ENCODE results near the gene REN. TPM values are rescaled to one million over a fixed set of nuclear protein-coding genes. Genes with fewer than 3 reads are reported as not detected.

Gene REN
- total and polyA plus RNA-seq, 2 experiments from 2014 or later, result not detected

DNA sequence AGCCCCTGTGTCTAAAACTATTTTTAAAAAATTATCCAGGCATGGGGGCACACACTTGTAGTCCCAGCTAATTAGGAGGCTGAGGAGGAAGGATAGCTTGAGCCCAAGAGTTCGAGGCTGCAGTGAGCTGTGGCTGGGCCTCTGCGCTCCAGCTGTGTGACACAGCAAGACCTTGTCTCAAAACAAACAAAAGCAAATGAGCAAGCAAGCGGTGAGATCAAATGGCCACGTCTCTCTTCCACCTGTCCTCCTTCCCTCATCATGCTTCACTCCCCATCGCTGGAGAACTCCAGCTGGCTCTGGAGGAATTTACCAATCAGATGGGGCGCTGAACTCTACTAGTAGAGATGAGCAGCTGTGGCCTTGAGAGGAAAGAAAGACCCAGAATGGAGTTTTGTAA lies 14.0 kb upstream of the REN start:
- TF ChIP-seq ZNF331 (CRISPR knock-in tag; IDR thresholded peaks at IDR 0.05; ENCODE audit: low read depth) (no peak), NANOG (IDR thresholded peaks at IDR 0.05; ENCODE audit: borderline replicate concordance) (no peak), ZNF114 (CRISPR knock-in tag; IDR thresholded peaks at IDR 0.05) (no peak), STAT1 (IDR thresholded peaks at IDR 0.05; ENCODE audit: unreplicated experiment) (no peak), EZH2phosphoT487 (IDR thresholded peaks at IDR 0.05; ENCODE audit: unreplicated experiment) (no peak), EZH2 (IDR thresholded peaks at IDR 0.05; ENCODE audit: low read depth, unreplicated experiment) (no peak), JUNB (IDR thresholded peaks at IDR 0.05; ENCODE audit: unreplicated experiment) (no peak), CREB1 (CRISPR knock-in tag; IDR thresholded peaks at IDR 0.05; ENCODE audit: low read depth) (no peak), POLR2AphosphoS5 (IDR thresholded peaks at IDR 0.05; ENCODE audit: low read depth) (no peak)
- TF ChIP-seq, protein P1, sequence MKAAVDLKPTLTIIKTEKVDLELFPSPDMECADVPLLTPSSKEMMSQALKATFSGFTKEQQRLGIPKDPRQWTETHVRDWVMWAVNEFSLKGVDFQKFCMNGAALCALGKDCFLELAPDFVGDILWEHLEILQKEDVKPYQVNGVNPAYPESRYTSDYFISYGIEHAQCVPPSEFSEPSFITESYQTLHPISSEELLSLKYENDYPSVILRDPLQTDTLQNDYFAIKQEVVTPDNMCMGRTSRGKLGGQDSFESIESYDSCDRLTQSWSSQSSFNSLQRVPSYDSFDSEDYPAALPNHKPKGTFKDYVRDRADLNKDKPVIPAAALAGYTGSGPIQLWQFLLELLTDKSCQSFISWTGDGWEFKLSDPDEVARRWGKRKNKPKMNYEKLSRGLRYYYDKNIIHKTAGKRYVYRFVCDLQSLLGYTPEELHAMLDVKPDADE (IDR thresholded peaks at IDR 0.05), result no peak
- TF ChIP-seq, protein P2, sequence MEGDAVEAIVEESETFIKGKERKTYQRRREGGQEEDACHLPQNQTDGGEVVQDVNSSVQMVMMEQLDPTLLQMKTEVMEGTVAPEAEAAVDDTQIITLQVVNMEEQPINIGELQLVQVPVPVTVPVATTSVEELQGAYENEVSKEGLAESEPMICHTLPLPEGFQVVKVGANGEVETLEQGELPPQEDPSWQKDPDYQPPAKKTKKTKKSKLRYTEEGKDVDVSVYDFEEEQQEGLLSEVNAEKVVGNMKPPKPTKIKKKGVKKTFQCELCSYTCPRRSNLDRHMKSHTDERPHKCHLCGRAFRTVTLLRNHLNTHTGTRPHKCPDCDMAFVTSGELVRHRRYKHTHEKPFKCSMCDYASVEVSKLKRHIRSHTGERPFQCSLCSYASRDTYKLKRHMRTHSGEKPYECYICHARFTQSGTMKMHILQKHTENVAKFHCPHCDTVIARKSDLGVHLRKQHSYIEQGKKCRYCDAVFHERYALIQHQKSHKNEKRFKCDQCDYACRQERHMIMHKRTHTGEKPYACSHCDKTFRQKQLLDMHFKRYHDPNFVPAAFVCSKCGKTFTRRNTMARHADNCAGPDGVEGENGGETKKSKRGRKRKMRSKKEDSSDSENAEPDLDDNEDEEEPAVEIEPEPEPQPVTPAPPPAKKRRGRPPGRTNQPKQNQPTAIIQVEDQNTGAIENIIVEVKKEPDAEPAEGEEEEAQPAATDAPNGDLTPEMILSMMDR (conservative IDR thresholded peaks at IDR 0.05; ENCODE audit: low read depth in 2 of 2), result no peak
- TF ChIP-seq, protein P3, sequence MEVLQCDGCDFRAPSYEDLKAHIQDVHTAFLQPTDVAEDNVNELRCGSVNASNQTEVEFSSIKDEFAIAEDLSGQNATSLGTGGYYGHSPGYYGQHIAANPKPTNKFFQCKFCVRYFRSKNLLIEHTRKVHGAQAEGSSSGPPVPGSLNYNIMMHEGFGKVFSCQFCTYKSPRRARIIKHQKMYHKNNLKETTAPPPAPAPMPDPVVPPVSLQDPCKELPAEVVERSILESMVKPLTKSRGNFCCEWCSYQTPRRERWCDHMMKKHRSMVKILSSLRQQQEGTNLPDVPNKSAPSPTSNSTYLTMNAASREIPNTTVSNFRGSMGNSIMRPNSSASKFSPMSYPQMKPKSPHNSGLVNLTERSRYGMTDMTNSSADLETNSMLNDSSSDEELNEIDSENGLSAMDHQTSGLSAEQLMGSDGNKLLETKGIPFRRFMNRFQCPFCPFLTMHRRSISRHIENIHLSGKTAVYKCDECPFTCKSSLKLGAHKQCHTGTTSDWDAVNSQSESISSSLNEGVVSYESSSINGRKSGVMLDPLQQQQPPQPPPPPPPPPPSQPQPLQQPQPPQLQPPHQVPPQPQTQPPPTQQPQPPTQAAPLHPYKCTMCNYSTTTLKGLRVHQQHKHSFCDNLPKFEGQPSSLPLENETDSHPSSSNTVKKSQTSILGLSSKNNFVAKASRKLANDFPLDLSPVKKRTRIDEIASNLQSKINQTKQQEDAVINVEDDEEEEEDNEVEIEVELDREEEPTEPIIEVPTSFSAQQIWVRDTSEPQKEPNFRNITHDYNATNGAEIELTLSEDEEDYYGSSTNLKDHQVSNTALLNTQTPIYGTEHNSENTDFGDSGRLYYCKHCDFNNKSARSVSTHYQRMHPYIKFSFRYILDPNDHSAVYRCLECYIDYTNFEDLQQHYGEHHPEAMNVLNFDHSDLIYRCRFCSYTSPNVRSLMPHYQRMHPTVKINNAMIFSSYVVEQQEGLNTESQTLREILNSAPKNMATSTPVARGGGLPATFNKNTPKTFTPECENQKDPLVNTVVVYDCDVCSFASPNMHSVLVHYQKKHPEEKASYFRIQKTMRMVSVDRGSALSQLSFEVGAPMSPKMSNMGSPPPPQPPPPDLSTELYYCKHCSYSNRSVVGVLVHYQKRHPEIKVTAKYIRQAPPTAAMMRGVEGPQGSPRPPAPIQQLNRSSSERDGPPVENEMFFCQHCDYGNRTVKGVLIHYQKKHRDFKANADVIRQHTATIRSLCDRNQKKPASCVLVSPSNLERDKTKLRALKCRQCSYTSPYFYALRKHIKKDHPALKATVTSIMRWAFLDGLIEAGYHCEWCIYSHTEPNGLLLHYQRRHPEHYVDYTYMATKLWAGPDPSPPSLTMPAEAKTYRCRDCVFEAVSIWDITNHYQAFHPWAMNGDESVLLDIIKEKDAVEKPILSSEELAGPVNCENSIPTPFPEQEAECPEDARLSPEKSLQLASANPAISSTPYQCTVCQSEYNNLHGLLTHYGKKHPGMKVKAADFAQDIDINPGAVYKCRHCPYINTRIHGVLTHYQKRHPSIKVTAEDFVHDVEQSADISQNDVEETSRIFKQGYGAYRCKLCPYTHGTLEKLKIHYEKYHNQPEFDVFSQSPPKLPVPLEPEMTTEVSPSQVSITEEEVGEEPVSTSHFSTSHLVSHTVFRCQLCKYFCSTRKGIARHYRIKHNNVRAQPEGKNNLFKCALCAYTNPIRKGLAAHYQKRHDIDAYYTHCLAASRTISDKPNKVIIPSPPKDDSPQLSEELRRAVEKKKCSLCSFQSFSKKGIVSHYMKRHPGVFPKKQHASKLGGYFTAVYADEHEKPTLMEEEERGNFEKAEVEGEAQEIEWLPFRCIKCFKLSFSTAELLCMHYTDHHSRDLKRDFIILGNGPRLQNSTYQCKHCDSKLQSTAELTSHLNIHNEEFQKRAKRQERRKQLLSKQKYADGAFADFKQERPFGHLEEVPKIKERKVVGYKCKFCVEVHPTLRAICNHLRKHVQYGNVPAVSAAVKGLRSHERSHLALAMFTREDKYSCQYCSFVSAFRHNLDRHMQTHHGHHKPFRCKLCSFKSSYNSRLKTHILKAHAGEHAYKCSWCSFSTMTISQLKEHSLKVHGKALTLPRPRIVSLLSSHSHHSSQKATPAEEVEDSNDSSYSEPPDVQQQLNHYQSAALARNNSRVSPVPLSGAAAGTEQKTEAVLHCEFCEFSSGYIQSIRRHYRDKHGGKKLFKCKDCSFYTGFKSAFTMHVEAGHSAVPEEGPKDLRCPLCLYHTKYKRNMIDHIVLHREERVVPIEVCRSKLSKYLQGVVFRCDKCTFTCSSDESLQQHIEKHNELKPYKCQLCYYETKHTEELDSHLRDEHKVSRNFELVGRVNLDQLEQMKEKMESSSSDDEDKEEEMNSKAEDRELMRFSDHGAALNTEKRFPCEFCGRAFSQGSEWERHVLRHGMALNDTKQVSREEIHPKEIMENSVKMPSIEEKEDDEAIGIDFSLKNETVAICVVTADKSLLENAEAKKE (CRISPR knock-in tag; IDR thresholded peaks at IDR 0.05), result no peak
- TF ChIP-seq, protein P4, sequence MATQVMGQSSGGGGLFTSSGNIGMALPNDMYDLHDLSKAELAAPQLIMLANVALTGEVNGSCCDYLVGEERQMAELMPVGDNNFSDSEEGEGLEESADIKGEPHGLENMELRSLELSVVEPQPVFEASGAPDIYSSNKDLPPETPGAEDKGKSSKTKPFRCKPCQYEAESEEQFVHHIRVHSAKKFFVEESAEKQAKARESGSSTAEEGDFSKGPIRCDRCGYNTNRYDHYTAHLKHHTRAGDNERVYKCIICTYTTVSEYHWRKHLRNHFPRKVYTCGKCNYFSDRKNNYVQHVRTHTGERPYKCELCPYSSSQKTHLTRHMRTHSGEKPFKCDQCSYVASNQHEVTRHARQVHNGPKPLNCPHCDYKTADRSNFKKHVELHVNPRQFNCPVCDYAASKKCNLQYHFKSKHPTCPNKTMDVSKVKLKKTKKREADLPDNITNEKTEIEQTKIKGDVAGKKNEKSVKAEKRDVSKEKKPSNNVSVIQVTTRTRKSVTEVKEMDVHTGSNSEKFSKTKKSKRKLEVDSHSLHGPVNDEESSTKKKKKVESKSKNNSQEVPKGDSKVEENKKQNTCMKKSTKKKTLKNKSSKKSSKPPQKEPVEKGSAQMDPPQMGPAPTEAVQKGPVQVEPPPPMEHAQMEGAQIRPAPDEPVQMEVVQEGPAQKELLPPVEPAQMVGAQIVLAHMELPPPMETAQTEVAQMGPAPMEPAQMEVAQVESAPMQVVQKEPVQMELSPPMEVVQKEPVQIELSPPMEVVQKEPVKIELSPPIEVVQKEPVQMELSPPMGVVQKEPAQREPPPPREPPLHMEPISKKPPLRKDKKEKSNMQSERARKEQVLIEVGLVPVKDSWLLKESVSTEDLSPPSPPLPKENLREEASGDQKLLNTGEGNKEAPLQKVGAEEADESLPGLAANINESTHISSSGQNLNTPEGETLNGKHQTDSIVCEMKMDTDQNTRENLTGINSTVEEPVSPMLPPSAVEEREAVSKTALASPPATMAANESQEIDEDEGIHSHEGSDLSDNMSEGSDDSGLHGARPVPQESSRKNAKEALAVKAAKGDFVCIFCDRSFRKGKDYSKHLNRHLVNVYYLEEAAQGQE (IDR thresholded peaks at IDR 0.05; ENCODE audit: unreplicated experiment), result no peak

More for the DNA sequence above, 14.0 kb upstream of the REN start:
- H3K79me2 ChIP-seq (replicated peaks; ENCODE audit: insufficient read depth), result no peaks in the 10 kb centered on the region
- H3K4me2 ChIP-seq, result no peak overlapping the region
- H3F3A ChIP-seq (replicated peaks; ENCODE audit: low read depth), result no peaks in the 10 kb centered on the region
- Mint-ChIP-seq H3K4me1 (no peaks in the 10 kb centered on the region), H3K36me3 (ENCODE audit: low read depth) (no peaks in the 10 kb centered on the region), H3K4me3 (no peak overlapping the region), H3K27me3 (ENCODE audit: insufficient read depth, low read depth, poor library complexity) (peaks cover 11% of the 10 kb centered on the region), H3K27ac (no peak overlapping the region), H3K9me3 (peaks cover 15% of the 10 kb centered on the region)
- ATAC-seq, result no peak
- H3K4me1 ChIP-seq (ENCODE audit: insufficient read depth), result no peaks in the 10 kb centered on the region
- H2AFZ ChIP-seq, result no peak overlapping the region
- H3K4me3 ChIP-seq, result no peak overlapping the region
- DNase-seq (ENCODE audit: low spot score), result no peak
- no peaks in the 10 kb centered on the region for H3K27me3 ChIP-seq (ENCODE audit: insufficient read depth)
- no peak overlapping the region for H3K27ac ChIP-seq (ENCODE audit: low read depth)
- no peaks in the 10 kb centered on the region for H3K36me3 ChIP-seq (ENCODE audit: insufficient read depth)
- H4K20me1 ChIP-seq (replicated peaks; ENCODE audit: insufficient read depth), result no peaks in the 10 kb centered on the region
- H3K9me2 ChIP-seq (ENCODE audit: insufficient read depth), result no peaks in the 10 kb centered on the region

Data from GM23338 (cell line).